ENCODE data around the gene NRAP. TPM values are rescaled to one million over a fixed set of nuclear protein-coding genes. Genes with fewer than 3 reads are reported as not detected.

Gene NRAP
- polyA plus RNA-seq, 1 of the 3 experiments (the other 2 are of a cell fraction) = not detected

DNA sequence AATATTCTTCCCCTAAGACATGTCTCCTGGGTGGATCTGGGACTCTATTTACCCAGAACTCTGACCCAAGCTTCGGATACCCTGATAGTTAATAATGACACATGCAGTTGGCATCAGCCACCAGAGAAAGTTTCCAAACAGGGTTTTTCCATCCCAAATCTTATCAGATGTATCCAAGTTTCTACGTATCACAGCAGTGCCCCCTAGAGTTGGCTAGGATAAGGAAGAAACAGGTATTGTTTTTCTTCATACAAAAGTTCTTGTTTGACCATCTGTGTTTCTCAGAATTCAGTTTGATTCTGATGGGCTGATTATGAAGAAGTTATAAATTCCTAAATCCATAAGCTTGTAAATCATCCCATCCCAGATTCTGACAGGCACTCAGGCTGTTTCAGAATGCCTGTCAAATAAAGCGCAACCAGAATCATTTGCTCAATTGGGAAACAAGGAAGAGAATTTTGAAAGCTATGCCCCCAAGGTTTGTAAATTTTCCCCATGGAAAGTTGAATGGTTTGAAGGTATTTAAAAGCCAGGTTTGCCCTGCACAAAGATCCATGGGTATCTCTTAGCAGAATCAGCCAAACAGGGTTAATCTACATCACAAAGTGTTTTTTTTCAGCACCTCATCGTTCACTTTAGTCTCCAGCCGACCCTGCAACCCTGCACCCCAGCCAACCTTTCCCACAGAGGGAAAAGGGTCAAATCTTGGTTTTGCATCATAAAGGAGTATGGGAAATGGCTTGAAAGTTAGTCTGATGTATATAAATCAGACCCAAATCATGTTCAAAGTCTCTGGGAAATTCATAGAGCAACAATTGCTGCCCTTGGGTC lies 47.4 kb downstream of the NRAP start:
- H3K27ac ChIP-seq (ENCODE audit: low read depth in 2 of 2, low read length in 1 of 2) = no peak overlapping the region
- H3F3A ChIP-seq (replicated peaks; ENCODE audit: insufficient read depth) = no peaks in the 10 kb centered on the region
- CTCF ChIA-PET = interaction anchor here (0.5 to 2.0 kb wide), 16 partner anchors 11 to 1141 kb away, joined by 3 to 8 read pairs (median 3); no protein-coding TSS in a partner anchor
- H3K4me1 ChIP-seq (ENCODE audit: control insufficient read depth in 1 of 2, insufficient read depth in 2 of 2, low read depth in 1 of 2, low read length in 1 of 2) = no peaks in the 10 kb centered on the region; a peak in 1 of 4 replicates
- no peak overlapping the region for H2AFZ ChIP-seq (ENCODE audit: low read depth)
- H3K4me2 ChIP-seq = no peak overlapping the region
- H3K79me2 ChIP-seq (ENCODE audit: insufficient read depth) = no peaks in the 10 kb centered on the region
- no peaks in the 10 kb centered on the region for H3K36me3 ChIP-seq (replicated peaks in 1 of 2; ENCODE audit: control insufficient read depth in 1 of 2, insufficient read depth in 2 of 2, low read length in 1 of 2)
- no peaks in the 10 kb centered on the region for H3K9me2 ChIP-seq
- WGBS (ENCODE audit: low lambda C conversion rate) = 42% methylated on average over 5 of the region's 5 CpGs
- TF ChIP-seq SIN3A (IDR thresholded peaks at IDR 0.05; ENCODE audit: borderline replicate concordance, low read depth, low read length) = no peak
- peak; percentile 14; the same call in 1 of the 2 replicates for TF ChIP-seq GATA2 (CRISPR knock-in tag; IDR thresholded peaks at IDR 0.05)
- TF ChIP-seq RAD21 (IDR thresholded peaks at IDR 0.05; ENCODE audit: low read length) = peak; percentile 45
- TF ChIP-seq, protein P1, sequence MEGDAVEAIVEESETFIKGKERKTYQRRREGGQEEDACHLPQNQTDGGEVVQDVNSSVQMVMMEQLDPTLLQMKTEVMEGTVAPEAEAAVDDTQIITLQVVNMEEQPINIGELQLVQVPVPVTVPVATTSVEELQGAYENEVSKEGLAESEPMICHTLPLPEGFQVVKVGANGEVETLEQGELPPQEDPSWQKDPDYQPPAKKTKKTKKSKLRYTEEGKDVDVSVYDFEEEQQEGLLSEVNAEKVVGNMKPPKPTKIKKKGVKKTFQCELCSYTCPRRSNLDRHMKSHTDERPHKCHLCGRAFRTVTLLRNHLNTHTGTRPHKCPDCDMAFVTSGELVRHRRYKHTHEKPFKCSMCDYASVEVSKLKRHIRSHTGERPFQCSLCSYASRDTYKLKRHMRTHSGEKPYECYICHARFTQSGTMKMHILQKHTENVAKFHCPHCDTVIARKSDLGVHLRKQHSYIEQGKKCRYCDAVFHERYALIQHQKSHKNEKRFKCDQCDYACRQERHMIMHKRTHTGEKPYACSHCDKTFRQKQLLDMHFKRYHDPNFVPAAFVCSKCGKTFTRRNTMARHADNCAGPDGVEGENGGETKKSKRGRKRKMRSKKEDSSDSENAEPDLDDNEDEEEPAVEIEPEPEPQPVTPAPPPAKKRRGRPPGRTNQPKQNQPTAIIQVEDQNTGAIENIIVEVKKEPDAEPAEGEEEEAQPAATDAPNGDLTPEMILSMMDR (IDR thresholded peaks at IDR 0.05) = peak; percentile 56
- H4K20me1 ChIP-seq (ENCODE audit: insufficient read depth) = no peaks in the 10 kb centered on the region
- DNase-seq = peak; percentile 21
- H3K9ac ChIP-seq = no peak overlapping the region
- H3K9me3 ChIP-seq = no peaks in the 10 kb centered on the region
- POLR2A ChIA-PET = no interaction called here
- peaks cover 15% of the 10 kb centered on the region; the same call in 1 of the 2 replicates for H3K27me3 ChIP-seq (ENCODE audit: insufficient read depth)
- H3K4me3 ChIP-seq (ENCODE audit: low read depth in 2 of 2, low read length in 1 of 2) = peak overlapping the region in 1 of 2 experiments; percentile 6; a peak in 1 of 4 replicates

DNA sequence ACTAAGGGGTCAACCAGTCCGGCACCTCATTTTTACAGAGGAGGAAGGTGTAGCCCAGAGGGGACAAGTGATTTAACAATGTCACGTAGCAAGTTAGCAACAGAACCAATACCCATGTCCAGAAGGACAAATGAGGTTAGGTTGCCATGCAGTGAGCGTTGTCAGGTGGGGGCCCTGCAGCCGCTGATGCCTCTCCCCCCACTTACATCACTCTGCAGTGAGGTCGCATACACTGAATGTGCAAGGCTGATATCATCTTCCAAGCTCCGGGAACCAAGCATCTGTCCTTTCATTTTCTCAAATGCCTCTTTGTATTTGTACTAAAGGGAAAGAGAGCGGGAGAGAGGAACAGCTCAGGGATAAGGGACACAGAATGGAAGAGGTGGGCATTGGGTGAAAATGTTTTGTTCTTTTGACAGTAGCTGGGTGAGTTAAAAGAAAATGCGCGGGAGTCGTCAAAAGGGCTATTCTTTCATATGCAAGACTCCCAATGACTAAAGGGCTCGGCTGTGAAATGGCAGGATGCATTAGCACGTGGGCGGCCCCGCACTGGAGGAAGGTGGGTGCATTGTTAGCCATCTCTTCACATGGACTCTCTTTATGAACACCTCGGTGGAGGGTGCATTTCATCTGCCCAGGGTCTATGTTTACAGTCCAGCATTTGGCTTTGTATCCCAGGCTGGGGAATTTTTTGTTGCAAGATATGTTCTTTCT lies 49.7 kb downstream of the NRAP start:
- ChIA-PET POLR2A (no interaction called here), CTCF (no interaction called here)
- DNase-seq = no peak
- TF ChIP-seq, protein P1 (IDR thresholded peaks at IDR 0.05) = no peak
- no peak for TF ChIP-seq MXI1 (IDR thresholded peaks at IDR 0.05; ENCODE audit: low read depth, low read length)
- TF ChIP-seq, protein P2, sequence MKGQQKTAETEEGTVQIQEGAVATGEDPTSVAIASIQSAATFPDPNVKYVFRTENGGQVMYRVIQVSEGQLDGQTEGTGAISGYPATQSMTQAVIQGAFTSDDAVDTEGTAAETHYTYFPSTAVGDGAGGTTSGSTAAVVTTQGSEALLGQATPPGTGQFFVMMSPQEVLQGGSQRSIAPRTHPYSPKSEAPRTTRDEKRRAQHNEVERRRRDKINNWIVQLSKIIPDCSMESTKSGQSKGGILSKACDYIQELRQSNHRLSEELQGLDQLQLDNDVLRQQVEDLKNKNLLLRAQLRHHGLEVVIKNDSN (IDR thresholded peaks at IDR 0.05; ENCODE audit: borderline replicate concordance, low read depth) = no peak
- TF ChIP-seq, protein P3, sequence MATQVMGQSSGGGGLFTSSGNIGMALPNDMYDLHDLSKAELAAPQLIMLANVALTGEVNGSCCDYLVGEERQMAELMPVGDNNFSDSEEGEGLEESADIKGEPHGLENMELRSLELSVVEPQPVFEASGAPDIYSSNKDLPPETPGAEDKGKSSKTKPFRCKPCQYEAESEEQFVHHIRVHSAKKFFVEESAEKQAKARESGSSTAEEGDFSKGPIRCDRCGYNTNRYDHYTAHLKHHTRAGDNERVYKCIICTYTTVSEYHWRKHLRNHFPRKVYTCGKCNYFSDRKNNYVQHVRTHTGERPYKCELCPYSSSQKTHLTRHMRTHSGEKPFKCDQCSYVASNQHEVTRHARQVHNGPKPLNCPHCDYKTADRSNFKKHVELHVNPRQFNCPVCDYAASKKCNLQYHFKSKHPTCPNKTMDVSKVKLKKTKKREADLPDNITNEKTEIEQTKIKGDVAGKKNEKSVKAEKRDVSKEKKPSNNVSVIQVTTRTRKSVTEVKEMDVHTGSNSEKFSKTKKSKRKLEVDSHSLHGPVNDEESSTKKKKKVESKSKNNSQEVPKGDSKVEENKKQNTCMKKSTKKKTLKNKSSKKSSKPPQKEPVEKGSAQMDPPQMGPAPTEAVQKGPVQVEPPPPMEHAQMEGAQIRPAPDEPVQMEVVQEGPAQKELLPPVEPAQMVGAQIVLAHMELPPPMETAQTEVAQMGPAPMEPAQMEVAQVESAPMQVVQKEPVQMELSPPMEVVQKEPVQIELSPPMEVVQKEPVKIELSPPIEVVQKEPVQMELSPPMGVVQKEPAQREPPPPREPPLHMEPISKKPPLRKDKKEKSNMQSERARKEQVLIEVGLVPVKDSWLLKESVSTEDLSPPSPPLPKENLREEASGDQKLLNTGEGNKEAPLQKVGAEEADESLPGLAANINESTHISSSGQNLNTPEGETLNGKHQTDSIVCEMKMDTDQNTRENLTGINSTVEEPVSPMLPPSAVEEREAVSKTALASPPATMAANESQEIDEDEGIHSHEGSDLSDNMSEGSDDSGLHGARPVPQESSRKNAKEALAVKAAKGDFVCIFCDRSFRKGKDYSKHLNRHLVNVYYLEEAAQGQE (IDR thresholded peaks at IDR 0.05; ENCODE audit: low read depth, low read length) = no peak
- no peak for TF ChIP-seq MEF2A (IDR thresholded peaks at IDR 0.05; ENCODE audit: borderline replicate concordance, low read depth)
- TF ChIP-seq, protein P4, sequence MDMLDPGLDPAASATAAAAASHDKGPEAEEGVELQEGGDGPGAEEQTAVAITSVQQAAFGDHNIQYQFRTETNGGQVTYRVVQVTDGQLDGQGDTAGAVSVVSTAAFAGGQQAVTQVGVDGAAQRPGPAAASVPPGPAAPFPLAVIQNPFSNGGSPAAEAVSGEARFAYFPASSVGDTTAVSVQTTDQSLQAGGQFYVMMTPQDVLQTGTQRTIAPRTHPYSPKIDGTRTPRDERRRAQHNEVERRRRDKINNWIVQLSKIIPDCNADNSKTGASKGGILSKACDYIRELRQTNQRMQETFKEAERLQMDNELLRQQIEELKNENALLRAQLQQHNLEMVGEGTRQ (IDR thresholded peaks at IDR 0.05; ENCODE audit: borderline replicate concordance, low read depth, low read length) = no peak
- TF ChIP-seq GABPA (IDR thresholded peaks at IDR 0.05; ENCODE audit: low read depth) = no peak
- no peak for TF ChIP-seq RCOR1 (IDR thresholded peaks at IDR 0.05; ENCODE audit: low read length)
- TF ChIP-seq NRF1 (IDR thresholded peaks at IDR 0.05; ENCODE audit: low read depth, low read length) = no peak
- no peak for TF ChIP-seq JUND (IDR thresholded peaks at IDR 0.05)
- no peak for TF ChIP-seq EP300 (IDR thresholded peaks at IDR 0.05; ENCODE audit: borderline replicate concordance in 1 of 2, low read depth in 1 of 2, low read length in 1 of 2)

More for the DNA sequence above, 49.7 kb downstream of the NRAP start:
- Histone ChIP-seq H3K36me3 (replicated peaks in 1 of 2; ENCODE audit: control insufficient read depth in 1 of 2, insufficient read depth in 2 of 2, low read length in 1 of 2) (no peaks in the 10 kb centered on the region), H3K4me1 (ENCODE audit: control insufficient read depth in 1 of 2, insufficient read depth in 2 of 2, low read depth in 1 of 2, low read length in 1 of 2) (no peaks in the 10 kb centered on the region; a peak in 1 of 4 replicates), H2AFZ (ENCODE audit: low read depth) (no peak overlapping the region), H4K20me1 (ENCODE audit: insufficient read depth) (no peaks in the 10 kb centered on the region), H3K27ac (ENCODE audit: low read depth in 2 of 2, low read length in 1 of 2) (no peak overlapping the region), H3K4me3 (ENCODE audit: low read depth in 2 of 2, low read length in 1 of 2) (no peak overlapping the region), H3K9me2 (no peaks in the 10 kb centered on the region), H3K79me2 (ENCODE audit: insufficient read depth) (no peaks in the 10 kb centered on the region), H3K9ac (no peak overlapping the region), H3K9me3 (no peaks in the 10 kb centered on the region), H3F3A (replicated peaks; ENCODE audit: insufficient read depth) (no peaks in the 10 kb centered on the region), H3K27me3 (ENCODE audit: insufficient read depth) (peaks cover 15% of the 10 kb centered on the region; the same call in 1 of the 2 replicates), H3K4me2 (no peak overlapping the region)
- 52% methylated on average over 15 of the region's 15 CpGs for WGBS (ENCODE audit: low lambda C conversion rate)
